Renal pelvis (tissue), 4 donors: Measurements from ENCODE around the gene RPL12. TPM values are rescaled to one million over a fixed set of nuclear protein-coding genes. Genes with fewer than 3 reads are reported as not detected.

Experiments used
- DNase-seq: peaks from one replicate; pipeline ENCODE4 v3.0.0-alpha.2; 2013
- polyA plus RNA-seq, 3 donors: library from polyadenylated mRNA; unstranded; fragments of 120-200 nt; gene quantifications; one replicate each; pipeline ENCODE4 v1.2.1, GENCODE V29; 2013; ENCODE audit not compliant: insufficient read length in 3 of 3

The RPL12 gene
- polyA plus RNA-seq, 3 donors, result 1,431 to 1,650 (median 1,447) TPM

DNA sequence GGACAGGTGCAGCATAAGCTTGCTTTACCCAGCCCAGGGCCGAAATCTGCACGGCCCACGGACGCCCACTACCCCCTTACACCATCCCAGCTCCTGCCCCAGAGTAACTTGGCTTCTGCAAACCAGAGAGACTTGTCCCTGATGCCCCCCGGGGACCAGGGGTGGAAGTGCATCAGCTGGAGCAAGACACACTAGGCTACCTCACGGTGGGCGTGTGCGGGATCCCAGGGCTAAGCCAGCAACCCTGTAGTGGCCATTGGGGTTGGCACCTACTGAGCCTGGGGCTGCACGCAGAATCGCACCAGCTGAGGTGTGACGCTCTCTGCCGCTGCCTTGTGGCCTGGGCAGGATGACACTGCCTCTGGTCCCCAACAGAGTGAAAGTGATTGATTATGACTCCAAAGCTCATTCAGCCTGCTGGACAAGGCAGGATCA is 33.2 kb downstream of the RPL12 start:
- DNase-seq, result no peak

GRCh38 chr9:127417131-127418036 is 33.8 kb downstream of the RPL12 start:
- no peak for DNase-seq

GRCh38 chr9:127415657-127416056 is 35.5 kb downstream of the RPL12 start:
- no peak for DNase-seq

DNA sequence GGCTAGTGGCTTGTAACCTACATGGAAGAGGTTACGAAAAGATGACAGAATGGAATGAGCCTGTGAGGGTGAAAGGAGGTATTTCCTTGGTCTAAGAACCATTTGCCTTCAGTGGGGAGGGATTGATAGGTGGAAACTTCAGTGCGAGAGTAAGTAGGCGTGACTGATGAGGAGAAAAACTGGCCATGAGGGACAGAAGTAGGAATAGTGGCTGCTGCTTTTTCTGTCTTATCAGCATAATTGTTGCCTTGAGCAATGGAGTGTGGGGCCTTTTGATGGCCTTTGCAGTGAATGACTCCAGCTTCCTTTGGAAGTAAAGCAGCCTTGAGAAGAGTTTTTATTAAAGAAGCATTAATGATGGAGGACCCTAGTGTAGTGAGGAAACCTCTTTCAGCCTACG is 36.1 kb downstream of the RPL12 start:
- DNase-seq, result no peak

GRCh38 chr9:127411122-127411521 is 40.1 kb downstream of the RPL12 start:
- no peak for DNase-seq

GRCh38 chr9:127407492-127407843 is 43.7 kb downstream of the RPL12 start:
- DNase-seq, result no peak

- DNase-seq, result no peak
Measured at GRCh38 chr9:127406799-127407491, 44.3 kb downstream of the RPL12 start.

DNA sequence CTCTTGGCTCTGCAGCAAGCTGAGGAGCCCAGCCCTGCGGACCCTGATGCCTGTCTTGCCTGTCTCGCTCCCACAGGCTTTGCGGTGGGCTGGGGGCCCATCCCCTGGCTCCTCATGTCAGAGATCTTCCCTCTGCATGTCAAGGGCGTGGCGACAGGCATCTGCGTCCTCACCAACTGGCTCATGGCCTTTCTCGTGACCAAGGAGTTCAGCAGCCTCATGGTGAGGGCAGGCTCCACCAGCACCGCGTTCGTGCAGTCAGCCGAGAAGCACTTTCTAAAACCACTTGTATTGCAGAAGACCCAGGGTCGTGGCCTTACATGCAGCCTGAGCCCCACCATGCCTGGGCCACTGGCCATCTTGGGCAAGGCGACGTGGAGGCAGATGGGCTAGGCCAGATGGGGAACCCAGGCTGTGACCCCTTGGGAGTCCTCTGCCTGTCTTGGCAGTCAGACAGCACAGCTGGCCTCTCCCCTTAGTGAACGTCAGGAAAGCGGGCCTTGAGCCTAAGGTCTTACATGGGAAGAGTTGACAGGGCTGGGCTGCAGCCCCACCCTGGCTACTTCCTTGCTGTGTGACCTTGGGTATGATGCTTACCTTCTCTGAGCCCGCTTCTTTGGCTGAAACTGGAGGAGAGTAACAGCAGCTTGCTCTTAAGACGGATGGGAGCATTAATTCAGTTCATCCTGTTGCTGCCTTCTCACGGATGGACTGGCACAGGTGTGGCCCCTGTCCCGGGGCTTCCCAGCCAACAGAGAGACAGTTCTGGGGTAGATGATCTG is 45.7 kb downstream of the RPL12 start:
- no peak for DNase-seq

GRCh38 chr9:127404631-127405030 is 46.6 kb downstream of the RPL12 start:
- DNase-seq, result no peak

GRCh38 chr9:127403507-127404192 is 47.6 kb downstream of the RPL12 start:
- DNase-seq, result no peak

DNA sequence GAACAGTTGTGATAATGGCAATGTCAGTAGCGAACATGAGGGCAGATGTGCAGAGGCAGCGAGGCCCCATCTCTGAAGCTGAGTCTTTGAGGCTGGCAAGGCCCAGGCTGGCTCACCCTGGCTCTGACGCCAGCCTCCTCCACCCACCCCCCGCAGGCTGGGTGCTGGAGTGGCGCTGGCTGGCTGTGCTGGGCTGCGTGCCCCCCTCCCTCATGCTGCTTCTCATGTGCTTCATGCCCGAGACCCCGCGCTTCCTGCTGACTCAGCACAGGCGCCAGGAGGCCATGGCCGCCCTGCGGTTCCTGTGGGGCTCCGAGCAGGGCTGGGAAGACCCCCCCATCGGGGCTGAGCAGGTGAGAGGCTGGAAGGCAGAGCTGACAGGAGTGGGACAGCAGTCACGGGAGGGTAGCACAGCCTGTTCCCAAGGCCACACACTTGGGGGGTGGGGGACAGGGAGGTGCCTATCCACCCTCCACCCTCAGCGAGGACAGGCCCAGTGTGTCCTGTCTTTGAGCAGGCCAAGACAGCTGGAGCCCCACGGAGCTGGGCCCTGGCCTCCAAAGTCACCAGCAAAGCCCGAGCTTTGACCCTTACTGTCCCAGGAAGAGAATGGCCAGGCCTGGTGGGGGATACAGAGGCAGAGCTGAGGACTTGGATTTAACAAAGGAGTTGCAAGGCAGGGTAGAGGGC is 48.7 kb downstream of the RPL12 start:
- no peak for DNase-seq

DNA sequence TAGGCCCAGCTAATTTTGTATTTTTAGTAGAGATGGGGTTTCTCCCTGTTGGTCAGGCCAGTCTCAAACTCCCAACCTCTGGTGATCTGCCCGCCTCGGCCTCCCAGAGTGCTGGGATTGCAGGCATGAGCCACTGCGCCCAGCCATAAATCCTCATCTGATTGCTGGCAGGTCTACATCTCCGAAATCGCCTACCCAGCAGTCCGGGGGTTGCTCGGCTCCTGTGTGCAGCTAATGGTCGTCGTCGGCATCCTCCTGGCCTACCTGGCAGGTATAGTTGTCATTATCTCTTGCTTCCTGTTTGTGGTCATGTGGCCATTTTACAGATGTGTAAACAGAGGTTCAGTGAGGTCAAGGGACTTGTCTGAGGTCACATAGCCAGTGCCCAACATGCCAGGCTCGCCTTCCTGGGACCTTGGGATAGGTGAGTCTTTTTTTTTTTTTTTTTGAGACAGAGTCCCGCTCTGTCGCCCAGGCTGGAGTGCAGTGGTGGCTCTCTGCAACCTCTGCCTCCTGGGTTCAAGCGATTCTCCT is 51.4 kb downstream of the RPL12 start:
- no peak for DNase-seq

GRCh38 chr9:127398715-127399400 is 52.3 kb downstream of the RPL12 start:
- DNase-seq, result no peak

GRCh38 chr9:127398275-127398647 is 52.9 kb downstream of the RPL12 start:
- no peak for DNase-seq

Other genes with a start within 250 kb of the RPL12 start
- gene GARNL3, start 186.6 kb downstream of the RPL12 start, polyA plus RNA-seq, result 10 to 100 TPM; 13.6 to 21.2 (median 18.9) TPM
- 10 to 100 TPM; 21.9 to 28.0 (median 23.6) TPM for gene SLC2A8, start 54.2 kb downstream of the RPL12 start, polyA plus RNA-seq
- 1 to 10 TPM; 6.4 to 8.0 (median 7.9) TPM for gene ZNF79, start 27.0 kb downstream of the RPL12 start, polyA plus RNA-seq
- gene LRSAM1, start 104 bp upstream of the RPL12 start, polyA plus RNA-seq, result 10 to 100 TPM; 16.6 to 22.4 (median 18.6) TPM
- 10 to 100 TPM; 27.7 to 33.4 (median 33.1) TPM for gene STXBP1, start 160.9 kb upstream of the RPL12 start, polyA plus RNA-seq